ENCODE data around the gene AADAT. TPM values are rescaled to one million over a fixed set of nuclear protein-coding genes. Genes with fewer than 3 reads are reported as not detected.

Gene AADAT
- total and polyA plus RNA-seq, 9 of the 15 experiments (the other 6 are each of a cell fraction or from before 2014, with no cell fraction given), result 0.06 to 0.07 TPM; not detected in 7

- peak in 2 of 3 experiments; percentile 32 to 46; a peak in 3 of 6 replicates for TF ChIP-seq CTCF (IDR thresholded peaks at IDR 0.05 in 2 of 3, conservative IDR thresholded peaks at IDR 0.05 in 1 of 3; ENCODE audit: insufficient read depth in 2 of 3, low read depth in 1 of 3, low read length in 3 of 3)
- TF ChIP-seq TEAD1 (CRISPR knock-in tag; IDR thresholded peaks at IDR 0.05), result no peak
- peak; percentile 90 for TF ChIP-seq POLR2G (IDR thresholded peaks at IDR 0.05; ENCODE audit: low read depth, low read length)
- TF ChIP-seq FOXA3 (CRISPR knock-in tag; conservative IDR thresholded peaks at IDR 0.05 in 1 of 2, IDR thresholded peaks at IDR 0.05 in 1 of 2), result no peak
- TF ChIP-seq, protein P1, sequence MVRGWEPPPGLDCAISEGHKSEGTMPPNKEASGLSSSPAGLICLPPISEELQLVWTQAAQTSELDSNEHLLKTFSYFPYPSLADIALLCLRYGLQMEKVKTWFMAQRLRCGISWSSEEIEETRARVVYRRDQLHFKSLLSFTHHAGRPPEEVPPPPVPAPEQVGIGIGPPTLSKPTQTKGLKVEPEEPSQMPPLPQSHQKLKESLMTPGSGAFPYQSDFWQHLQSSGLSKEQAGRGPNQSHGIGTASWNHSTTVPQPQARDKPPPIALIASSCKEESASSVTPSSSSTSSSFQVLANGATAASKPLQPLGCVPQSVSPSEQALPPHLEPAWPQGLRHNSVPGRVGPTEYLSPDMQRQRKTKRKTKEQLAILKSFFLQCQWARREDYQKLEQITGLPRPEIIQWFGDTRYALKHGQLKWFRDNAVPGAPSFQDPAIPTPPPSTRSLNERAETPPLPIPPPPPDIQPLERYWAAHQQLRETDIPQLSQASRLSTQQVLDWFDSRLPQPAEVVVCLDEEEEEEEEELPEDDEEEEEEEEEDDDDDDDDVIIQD (CRISPR knock-in tag; IDR thresholded peaks at IDR 0.05), result no peak
- TF ChIP-seq, protein P2, sequence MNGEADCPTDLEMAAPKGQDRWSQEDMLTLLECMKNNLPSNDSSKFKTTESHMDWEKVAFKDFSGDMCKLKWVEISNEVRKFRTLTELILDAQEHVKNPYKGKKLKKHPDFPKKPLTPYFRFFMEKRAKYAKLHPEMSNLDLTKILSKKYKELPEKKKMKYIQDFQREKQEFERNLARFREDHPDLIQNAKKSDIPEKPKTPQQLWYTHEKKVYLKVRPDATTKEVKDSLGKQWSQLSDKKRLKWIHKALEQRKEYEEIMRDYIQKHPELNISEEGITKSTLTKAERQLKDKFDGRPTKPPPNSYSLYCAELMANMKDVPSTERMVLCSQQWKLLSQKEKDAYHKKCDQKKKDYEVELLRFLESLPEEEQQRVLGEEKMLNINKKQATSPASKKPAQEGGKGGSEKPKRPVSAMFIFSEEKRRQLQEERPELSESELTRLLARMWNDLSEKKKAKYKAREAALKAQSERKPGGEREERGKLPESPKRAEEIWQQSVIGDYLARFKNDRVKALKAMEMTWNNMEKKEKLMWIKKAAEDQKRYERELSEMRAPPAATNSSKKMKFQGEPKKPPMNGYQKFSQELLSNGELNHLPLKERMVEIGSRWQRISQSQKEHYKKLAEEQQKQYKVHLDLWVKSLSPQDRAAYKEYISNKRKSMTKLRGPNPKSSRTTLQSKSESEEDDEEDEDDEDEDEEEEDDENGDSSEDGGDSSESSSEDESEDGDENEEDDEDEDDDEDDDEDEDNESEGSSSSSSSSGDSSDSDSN (IDR thresholded peaks at IDR 0.05; ENCODE audit: borderline replicate concordance in 1 of 2, low read depth in 2 of 2, low read length in 2 of 2), result peak; percentile 84 to 96; a peak in 3 of 4 replicates
- no peak for TF ChIP-seq PPARD (CRISPR knock-in tag; IDR thresholded peaks at IDR 0.05)
- TF ChIP-seq ZNF668 (CRISPR knock-in tag; IDR thresholded peaks at IDR 0.05), result no peak
- TF ChIP-seq SMAD4 (CRISPR knock-in tag; conservative IDR thresholded peaks at IDR 0.05), result peak; percentile 84
- TF ChIP-seq E2F8 (IDR thresholded peaks at IDR 0.05; ENCODE audit: low read depth, partially characterized antibody), result no peak
- TF ChIP-seq, protein P3, sequence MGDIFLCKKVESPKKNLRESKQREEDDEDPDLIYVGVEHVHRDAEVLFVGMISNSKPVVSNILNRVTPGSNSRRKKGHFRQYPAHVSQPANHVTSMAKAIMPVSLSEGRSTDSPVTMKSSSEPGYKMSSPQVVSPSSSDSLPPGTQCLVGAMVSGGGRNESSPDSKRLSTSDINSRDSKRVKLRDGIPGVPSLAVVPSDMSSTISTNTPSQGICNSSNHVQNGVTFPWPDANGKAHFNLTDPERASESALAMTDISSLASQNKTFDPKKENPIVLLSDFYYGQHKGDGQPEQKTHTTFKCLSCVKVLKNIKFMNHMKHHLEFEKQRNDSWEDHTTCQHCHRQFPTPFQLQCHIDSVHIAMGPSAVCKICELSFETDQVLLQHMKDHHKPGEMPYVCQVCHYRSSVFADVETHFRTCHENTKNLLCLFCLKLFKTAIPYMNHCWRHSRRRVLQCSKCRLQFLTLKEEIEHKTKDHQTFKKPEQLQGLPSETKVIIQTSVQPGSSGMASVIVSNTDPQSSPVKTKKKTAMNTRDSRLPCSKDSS (IDR thresholded peaks at IDR 0.05; ENCODE audit: low read depth, partially characterized antibody), result no peak
- TF ChIP-seq CTBP1 (IDR thresholded peaks at IDR 0.05; ENCODE audit: borderline replicate concordance), result peak; percentile 74; the same call in 1 of the 2 replicates
- TF ChIP-seq RBM25 (IDR thresholded peaks at IDR 0.05; ENCODE audit: low read depth, low read length, severe bottlenecking), result peak; percentile 39
- 0 out of 2 replicates have a peak, but pooled peaks have one; percentile 22 for TF ChIP-seq ZNF384 (IDR thresholded peaks at IDR 0.05; ENCODE audit: low read depth, low read length)
- TF ChIP-seq ZNF75A (CRISPR knock-in tag; IDR thresholded peaks at IDR 0.05), result no peak
- TF ChIP-seq ZNF24 (IDR thresholded peaks at IDR 0.05), result peak; percentile 37; the same call in 1 of the 2 replicates
Observed at GRCh38 chr4:170026253-170027021, 63.3 kb downstream of the AADAT start, which contains the start of gene MFAP3L (continued).

All from K562 (cell line).